SU-DHL-6 (cell line): ENCODE measurements around the gene SH2D4B.

ENCODE experiments used
- EZH2phosphoT487 ChIP-seq: fragments of 200-600 bp; sonication (generic), shearing (Covaris generic); conservative IDR thresholded peaks from 2 replicates; pipeline ENCODE4 v1.6.1; 2018; ENCODE audit warnings: mild to moderate bottlenecking, antibody characterized with exemption, low read length, moderate library complexity, mixed read lengths
- TF ChIP-seq, protein P1 (sequence below): fragments of 200-600 bp; sonication (generic); IDR thresholded peaks from one replicate; pipeline ENCODE4 v1.5.1; 2017; ENCODE audit warnings: antibody characterized with exemption, mild to moderate bottlenecking, low read length, moderate library complexity; ENCODE audit not compliant: insufficient read depth, poor library complexity, severe bottlenecking

DNA sequence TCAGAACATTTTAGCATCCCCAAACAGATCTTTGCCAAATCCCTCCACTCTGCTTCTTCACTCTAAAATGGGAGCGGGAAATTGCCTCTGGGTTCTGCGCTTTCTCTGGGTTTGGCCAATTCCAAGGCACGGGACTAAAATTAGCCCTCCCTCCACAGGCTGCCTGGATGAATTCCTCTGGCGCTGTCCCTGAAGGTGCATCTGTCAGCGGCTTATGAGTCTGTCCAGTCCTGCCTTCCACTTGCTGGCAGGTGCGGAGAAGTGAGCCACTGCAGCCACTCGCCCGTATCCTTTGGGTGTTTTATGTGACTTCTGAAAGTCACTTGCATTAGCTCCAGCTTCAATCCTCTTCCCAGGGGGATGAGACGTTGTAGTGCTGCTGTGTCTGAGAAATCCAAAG, 121.6 kb downstream of the SH2D4B start:
- TF ChIP-seq EZH2phosphoT487, result no peak
- TF ChIP-seq, protein P1, sequence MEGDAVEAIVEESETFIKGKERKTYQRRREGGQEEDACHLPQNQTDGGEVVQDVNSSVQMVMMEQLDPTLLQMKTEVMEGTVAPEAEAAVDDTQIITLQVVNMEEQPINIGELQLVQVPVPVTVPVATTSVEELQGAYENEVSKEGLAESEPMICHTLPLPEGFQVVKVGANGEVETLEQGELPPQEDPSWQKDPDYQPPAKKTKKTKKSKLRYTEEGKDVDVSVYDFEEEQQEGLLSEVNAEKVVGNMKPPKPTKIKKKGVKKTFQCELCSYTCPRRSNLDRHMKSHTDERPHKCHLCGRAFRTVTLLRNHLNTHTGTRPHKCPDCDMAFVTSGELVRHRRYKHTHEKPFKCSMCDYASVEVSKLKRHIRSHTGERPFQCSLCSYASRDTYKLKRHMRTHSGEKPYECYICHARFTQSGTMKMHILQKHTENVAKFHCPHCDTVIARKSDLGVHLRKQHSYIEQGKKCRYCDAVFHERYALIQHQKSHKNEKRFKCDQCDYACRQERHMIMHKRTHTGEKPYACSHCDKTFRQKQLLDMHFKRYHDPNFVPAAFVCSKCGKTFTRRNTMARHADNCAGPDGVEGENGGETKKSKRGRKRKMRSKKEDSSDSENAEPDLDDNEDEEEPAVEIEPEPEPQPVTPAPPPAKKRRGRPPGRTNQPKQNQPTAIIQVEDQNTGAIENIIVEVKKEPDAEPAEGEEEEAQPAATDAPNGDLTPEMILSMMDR, result no peak
